Endothelial cell of umbilical vein (primary cell): ENCODE results near the gene GMCL1. TPM values are rescaled to one million over a fixed set of nuclear protein-coding genes. Genes with fewer than 3 reads are reported as not detected.

Experiments used
- BruUV-seq: library from RNA; stranded (reverse); fragments of 400-500 nt; replicated peaks from 2 replicates; lab custom pipeline; 2021; lab: Mats Ljungman, UMichigan
- CTCF ChIA-PET: fragments of 300-600, 350-600 bp; sonication (Branson Sonifier 250); formaldehyde crosslinking; loops from one replicate; lab custom pipeline; 2021; ENCODE audit warnings: antibody characterized with exemption, inconsistent platforms; lab: Charles Lee
- POLR2A ChIA-PET: fragments of 300-600, 350-600 bp; sonication (Branson Sonifier 250); formaldehyde crosslinking; loops from one replicate; lab custom pipeline; 2021; ENCODE audit warnings: antibody characterized with exemption, inconsistent platforms; lab: Charles Lee
- DNase-seq: peaks from one replicate; pipeline ENCODE4 v3.0.0-alpha.2; 2011; ENCODE audit warnings: low read depth, low spot score
- FAIRE-seq: peaks from 2 replicates; lab custom pipeline; 2011; peaks lifted over from hg19 to GRCh38; lab: Jason Lieb, UNC
- H2AFZ ChIP-seq: 2 replicates; pipeline ENCODE4 v1.6.0; 2012; ENCODE audit warnings: low read depth, low read length, control low read depth, inconsistent platforms
- H3K27ac ChIP-seq: 2 replicates; pipeline ENCODE4 v1.5.1; 2011; ENCODE audit warnings: low read depth, mild to moderate bottlenecking, control low read depth, low read length, moderate library complexity; ENCODE audit not compliant: insufficient read depth
- H3K27me3 ChIP-seq, 2 experiments: 2 replicates each; pipeline versions ENCODE4 v1.6.0 to v1.6.1; 2011; ENCODE audit warnings: low read length in 2 of 2, mixed read lengths in 1 of 2; ENCODE audit not compliant: control insufficient read depth in 2 of 2, insufficient read depth in 2 of 2
- H3K36me3 ChIP-seq, 2 experiments: 2 replicates in 1 of 2; 3 replicates in 1 of 2; pipeline ENCODE4 v1.5.1; 2011; ENCODE audit warnings: low read length in 2 of 2, mild to moderate bottlenecking in 1 of 2, moderate library complexity in 1 of 2; ENCODE audit not compliant: control insufficient read depth in 2 of 2, insufficient read depth in 2 of 2; ENCODE audit errors: extremely low read depth in 1 of 2
- H3K4me1 ChIP-seq: 3 replicates; pipeline ENCODE4 v1.5.1; 2011; ENCODE audit warnings: mild to moderate bottlenecking, low read length; ENCODE audit not compliant: control insufficient read depth, insufficient read depth; ENCODE audit errors: extremely low read depth
- H3K4me2 ChIP-seq: 2 replicates; pipeline ENCODE4 v1.6.1; 2011; ENCODE audit warnings: low read length, control low read depth, mixed read lengths; ENCODE audit not compliant: insufficient read depth
- H3K4me3 ChIP-seq, 3 experiments: fragments of 200-600 bp in 1 of 3; sonication (generic), shearing (Covaris generic) in 1 of 3; replicated peaks in 1 of 3; 2 replicates each; pipeline ENCODE4 v1.5.1; 2011 to 2016; ENCODE audit warnings: control low read depth in 3 of 3, low read length in 3 of 3, mild to moderate bottlenecking in 2 of 3, inconsistent platforms in 1 of 3, low read depth in 1 of 3, moderate library complexity in 1 of 3; ENCODE audit not compliant: insufficient read depth in 1 of 3
- H3K79me2 ChIP-seq: 2 replicates; pipeline ENCODE4 v1.6.0; 2012; ENCODE audit warnings: low read length, inconsistent platforms; ENCODE audit not compliant: control insufficient read depth, insufficient read depth
- H3K9ac ChIP-seq: replicated peaks from 2 replicates; pipeline ENCODE3; 2011; ENCODE audit warnings: low read length, control low read depth; ENCODE audit not compliant: insufficient read depth; ENCODE audit errors: extremely low read depth
- H3K9me1 ChIP-seq: replicated peaks from 3 replicates; pipeline ENCODE4 v1.6.0; 2011; ENCODE audit warnings: mild to moderate bottlenecking, low read length; ENCODE audit not compliant: control insufficient read depth, insufficient read depth; ENCODE audit errors: extremely low read depth
- H3K9me3 ChIP-seq: replicated peaks from 2 replicates; pipeline ENCODE4 v1.5.1; 2012; ENCODE audit warnings: low read length, inconsistent platforms; ENCODE audit not compliant: control insufficient read depth, insufficient read depth
- H4K20me1 ChIP-seq: replicated peaks from 2 replicates; pipeline ENCODE3; 2011; ENCODE audit warnings: mild to moderate bottlenecking, low read length; ENCODE audit not compliant: control insufficient read depth, insufficient read depth; ENCODE audit errors: extremely low read depth
- EZH2 ChIP-seq: IDR thresholded peaks from 2 replicates; pipeline ENCODE4 v1.6.1; 2012; ENCODE audit warnings: borderline replicate concordance, low read depth, mild to moderate bottlenecking, moderate library complexity, low read length, inconsistent platforms; ENCODE audit not compliant: severe bottlenecking
- FOS ChIP-seq: IDR thresholded peaks from 2 replicates; pipeline ENCODE4 v1.6.1; 2011; ENCODE audit warnings: mild to moderate bottlenecking, low read length, moderate library complexity, borderline replicate concordance; ENCODE audit not compliant: insufficient read depth
- GATA2 ChIP-seq: IDR thresholded peaks from 2 replicates; pipeline ENCODE4 v1.7.0; 2011; ENCODE audit warnings: low read depth, mild to moderate bottlenecking, moderate library complexity, mixed read lengths, low read length; ENCODE audit not compliant: insufficient read length, insufficient read depth
- JUN ChIP-seq: IDR thresholded peaks from 2 replicates; pipeline ENCODE4 v1.6.1; 2011; ENCODE audit warnings: borderline replicate concordance, low read depth; ENCODE audit not compliant: insufficient read length, insufficient read depth
- MYC ChIP-seq: IDR thresholded peaks from one replicate; pipeline ENCODE4 v1.6.1; 2011; ENCODE audit warnings: mild to moderate bottlenecking, low read depth, low read length
- POLR2A ChIP-seq: IDR thresholded peaks from 2 replicates; pipeline ENCODE4 v1.6.1; 2012; ENCODE audit warnings: low read depth, mild to moderate bottlenecking, control low read depth, low read length
- POLR2AphosphoS5 ChIP-seq: IDR thresholded peaks from 2 replicates; pipeline ENCODE4 v1.6.1; 2012; ENCODE audit warnings: low read depth, mild to moderate bottlenecking, control low read depth, low read length, moderate library complexity; ENCODE audit not compliant: insufficient read depth
- dilution Hi-C: fragments of 300-500 bp; cut with MboI; formaldehyde crosslinking; loops from one replicate; pipeline ENCODE4 v1.15.0; 2019; ENCODE audit warnings: low sequenced_read_pairs; ENCODE audit not compliant: extremely low pct_ligation_motif_present
- intact Hi-C: fragments of 100-400 bp; cut with micrococcal nuclease; formaldehyde crosslinking; loops from one replicate; pipeline ENCODE4 v1.10.0; 2022
- polyA plus RNA-seq, 4 experiments: library from polyadenylated mRNA; depleted of rRNA in 3 of 4; stranded (reverse) in 3 of 4; unstranded in 1 of 4; fragments of >200 nt; gene quantifications; 2 replicates each; pipeline versions ENCODE4 v1.2.1 to v1.2.3, GENCODE V29; 2011 to 2012; ENCODE audit warnings: missing spikeins in 1 of 4
- total RNA-seq: library from RNA; stranded (reverse); gene quantifications from 2 replicates; pipeline ENCODE4 v1.2.3, GENCODE V29; 2021
- TF ChIP-seq, protein P1 (sequence below): IDR thresholded peaks from 2 replicates; pipeline ENCODE4 v1.6.1; 2011; ENCODE audit not compliant: insufficient read depth, insufficient read length
- TF ChIP-seq, protein P2 (sequence below), 2 donors: IDR thresholded peaks; 1 replicate in 1 of 2; 2 replicates in 1 of 2; pipeline ENCODE4 v1.5.1; 2011; ENCODE audit warnings: low read length in 2 of 2, mild to moderate bottlenecking in 2 of 2, moderate library complexity in 2 of 2, control low read depth in 1 of 2, inconsistent platforms in 1 of 2, low read depth in 1 of 2; ENCODE audit not compliant: insufficient read depth in 1 of 2; ENCODE audit errors: extremely low read depth in 1 of 2

The GMCL1 gene
- total and polyA plus RNA-seq, 2 donors (not counting 3 experiments of a cell fraction or from before 2014, with no cell fraction given): 4.2 to 14.6 TPM

DNA sequence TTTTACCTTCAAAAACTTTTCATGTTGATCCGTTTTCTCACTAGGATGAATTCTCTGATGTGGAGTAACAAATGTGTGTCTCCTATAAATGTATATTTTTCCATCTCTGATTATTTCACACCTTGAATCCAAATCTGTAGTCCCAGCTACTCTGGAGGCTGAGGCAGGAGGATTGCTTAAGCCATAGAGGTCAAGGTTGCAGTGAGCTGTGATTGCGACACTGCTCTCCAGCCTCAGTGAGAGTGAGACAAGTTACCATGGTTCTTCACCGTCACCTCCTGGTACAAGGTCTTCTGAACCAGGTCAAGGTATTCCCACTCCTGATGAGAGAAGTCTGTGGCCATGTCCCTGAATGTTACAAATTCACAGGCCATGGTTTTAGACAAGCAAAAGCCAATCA, 15.1 kb downstream of the GMCL1 start:
- POLR2A ChIA-PET: no interaction called here
- no TSS peak for BruUV-seq
- H3K79me2 ChIP-seq: no peaks in the 10 kb centered on the region
- peaks cover 6% of the 10 kb centered on the region for H3K4me1 ChIP-seq
- H3K27me3 ChIP-seq: no peaks in the 10 kb centered on the region
- no peak overlapping the region for H3K4me2 ChIP-seq
- DNase-seq (no peak), FAIRE-seq (no peak)
- intact Hi-C loops (no loop called here), dilution Hi-C loops (no loop called here)
- TF ChIP-seq JUN (no peak), GATA2 (no peak), FOS (no peak), MYC (no peak), EZH2 (no peak), POLR2A (no peak), POLR2AphosphoS5 (no peak)
- TF ChIP-seq, protein P1, sequence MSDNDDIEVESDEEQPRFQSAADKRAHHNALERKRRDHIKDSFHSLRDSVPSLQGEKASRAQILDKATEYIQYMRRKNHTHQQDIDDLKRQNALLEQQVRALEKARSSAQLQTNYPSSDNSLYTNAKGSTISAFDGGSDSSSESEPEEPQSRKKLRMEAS: no peak
- TF ChIP-seq, protein P2, sequence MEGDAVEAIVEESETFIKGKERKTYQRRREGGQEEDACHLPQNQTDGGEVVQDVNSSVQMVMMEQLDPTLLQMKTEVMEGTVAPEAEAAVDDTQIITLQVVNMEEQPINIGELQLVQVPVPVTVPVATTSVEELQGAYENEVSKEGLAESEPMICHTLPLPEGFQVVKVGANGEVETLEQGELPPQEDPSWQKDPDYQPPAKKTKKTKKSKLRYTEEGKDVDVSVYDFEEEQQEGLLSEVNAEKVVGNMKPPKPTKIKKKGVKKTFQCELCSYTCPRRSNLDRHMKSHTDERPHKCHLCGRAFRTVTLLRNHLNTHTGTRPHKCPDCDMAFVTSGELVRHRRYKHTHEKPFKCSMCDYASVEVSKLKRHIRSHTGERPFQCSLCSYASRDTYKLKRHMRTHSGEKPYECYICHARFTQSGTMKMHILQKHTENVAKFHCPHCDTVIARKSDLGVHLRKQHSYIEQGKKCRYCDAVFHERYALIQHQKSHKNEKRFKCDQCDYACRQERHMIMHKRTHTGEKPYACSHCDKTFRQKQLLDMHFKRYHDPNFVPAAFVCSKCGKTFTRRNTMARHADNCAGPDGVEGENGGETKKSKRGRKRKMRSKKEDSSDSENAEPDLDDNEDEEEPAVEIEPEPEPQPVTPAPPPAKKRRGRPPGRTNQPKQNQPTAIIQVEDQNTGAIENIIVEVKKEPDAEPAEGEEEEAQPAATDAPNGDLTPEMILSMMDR (IDR thresholded peaks at IDR 0.05; ENCODE audit: extremely low read depth in 1 of 2, insufficient read depth in 1 of 2, low read depth in 1 of 2, low read length in 2 of 2): no peak
- H2AFZ ChIP-seq: no peak overlapping the region
- CTCF ChIA-PET: interaction anchor here (1.2 kb wide), 1 partner anchor 120 kb away, joined by 6 read pairs; no protein-coding TSS in a partner anchor
- no peaks in the 10 kb centered on the region for H4K20me1 ChIP-seq
- H3K9ac ChIP-seq: no peak overlapping the region
- no peak overlapping the region for H3K4me3 ChIP-seq
- H3K27ac ChIP-seq: no peak overlapping the region
- peaks cover 2 to 6% of the 10 kb centered on the region in 2 experiments for H3K36me3 ChIP-seq
- H3K9me3 ChIP-seq: no peaks in the 10 kb centered on the region
- no peaks in the 10 kb centered on the region for H3K9me1 ChIP-seq
